HepG2 (cell line): ENCODE measurements around the gene GALNTL6.

ENCODE experiments used
- CREB1 ChIP-seq, 2 experiments: fragments of 450-650 bp in 1 of 2; IDR thresholded peaks; 2 replicates each; pipeline ENCODE4 v1.6.1; 2016 to 2017; ENCODE audit warnings: control low read depth in 1 of 2, mild to moderate bottlenecking in 1 of 2, missing compliant biosample characterization in 1 of 2, missing genetic modification characterization in 1 of 2
- CTCF ChIP-seq: sonication (generic); formaldehyde crosslinking; IDR thresholded peaks from 2 replicates; pipeline ENCODE4 v1.5.0; 2020; ENCODE audit warnings: mild to moderate bottlenecking, missing genetic modification reagents, moderate library complexity
- MEIS2 ChIP-seq: sonication (generic); formaldehyde crosslinking; IDR thresholded peaks from 2 replicates; pipeline ENCODE4 v1.9.0; 2021; ENCODE audit warnings: mild to moderate bottlenecking, missing genetic modification reagents
- POLR2AphosphoS5 ChIP-seq: IDR thresholded peaks from 2 replicates; pipeline ENCODE4 v1.6.1; 2012; ENCODE audit warnings: low read depth, low read length
- SP1 ChIP-seq, 2 experiments: fragments of 450-650 bp in 1 of 2; sonication (generic) in 1 of 2; formaldehyde crosslinking in 1 of 2; IDR thresholded peaks; 2 replicates each; pipeline versions ENCODE4 v1.4.0 to v1.6.1; 2016 to 2020; ENCODE audit warnings: missing genetic modification reagents in 1 of 2
- ZNF274 ChIP-seq: sonication (generic); formaldehyde crosslinking; IDR thresholded peaks from 2 replicates; pipeline ENCODE4 v1.5.1; 2020; ENCODE audit warnings: mild to moderate bottlenecking, missing genetic modification reagents
- ZNF549 ChIP-seq: sonication (generic); formaldehyde crosslinking; IDR thresholded peaks from 2 replicates; pipeline ENCODE4 v1.5.0; 2020; ENCODE audit warnings: missing genetic modification reagents
- TF ChIP-seq, protein P1 (sequence below): IDR thresholded peaks from 2 replicates; pipeline ENCODE4 v1.6.1; 2016

DNA sequence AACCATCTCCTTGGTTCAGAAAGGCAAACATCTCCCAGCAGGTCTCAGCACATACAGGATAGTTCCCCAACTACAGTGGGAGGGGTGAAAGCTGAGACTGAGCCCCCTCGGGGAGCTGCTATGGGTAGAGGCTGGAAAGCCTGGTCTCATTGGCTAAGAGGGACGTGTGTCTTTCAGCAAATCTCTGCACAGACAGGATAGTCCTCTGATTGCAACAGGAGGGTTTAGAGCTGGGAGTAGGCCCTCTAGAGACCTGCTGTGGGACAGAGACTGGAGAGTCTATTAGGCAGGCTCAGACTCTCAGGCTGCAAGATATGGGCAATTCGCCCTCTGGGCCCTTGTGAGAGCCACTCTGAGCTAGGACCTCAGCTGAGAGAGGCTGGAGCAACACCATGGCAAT lies 1083.8 kb downstream of the GALNTL6 start:
- TF ChIP-seq CTCF (CRISPR knock-in tag) (no peak), SP1 (IDR thresholded peaks at IDR 0.05) (no peak), SP1 (CRISPR knock-in tag; IDR thresholded peaks at IDR 0.05) (no peak), MEIS2 (CRISPR knock-in tag) (no peak), CREB1 (IDR thresholded peaks at IDR 0.05) (no peak), CREB1 (CRISPR knock-in tag; IDR thresholded peaks at IDR 0.05) (no peak), ZNF549 (CRISPR knock-in tag) (no peak), POLR2AphosphoS5 (no peak), ZNF274 (no peak)
- TF ChIP-seq, protein P1, sequence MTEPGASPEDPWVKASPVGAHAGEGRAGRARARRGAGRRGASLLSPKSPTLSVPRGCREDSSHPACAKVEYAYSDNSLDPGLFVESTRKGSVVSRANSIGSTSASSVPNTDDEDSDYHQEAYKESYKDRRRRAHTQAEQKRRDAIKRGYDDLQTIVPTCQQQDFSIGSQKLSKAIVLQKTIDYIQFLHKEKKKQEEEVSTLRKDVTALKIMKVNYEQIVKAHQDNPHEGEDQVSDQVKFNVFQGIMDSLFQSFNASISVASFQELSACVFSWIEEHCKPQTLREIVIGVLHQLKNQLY: no peak
